Measurements from ENCODE around the gene NPAS1. TPM values are rescaled to one million over a fixed set of nuclear protein-coding genes. Genes with fewer than 3 reads are reported as not detected.

NPAS1 gene
- total and polyA plus RNA-seq, 2 experiments from 2014 or later: 5.6 to 9.8 TPM

GRCh38 chr19:47047272-47047762 lies 27.7 kb downstream of the NPAS1 start:
- H3K79me2 ChIP-seq (replicated peaks; ENCODE audit: insufficient read depth): peaks cover 10% of the 10 kb centered on the region
- H3K4me3 Mint-ChIP-seq: peak overlapping the region; percentile 98
- H3K27me3 Mint-ChIP-seq (ENCODE audit: insufficient read depth, low read depth, poor library complexity): peaks cover 11% of the 10 kb centered on the region
- DNase-seq (ENCODE audit: low spot score) (no peak), ATAC-seq (no peak)
- peak overlapping the region; percentile 92 for H3K27ac Mint-ChIP-seq
- H3K36me3 Mint-ChIP-seq (ENCODE audit: low read depth): peaks cover 3% of the 10 kb centered on the region; the same call in 1 of the 3 replicates
- H3K4me1 ChIP-seq (ENCODE audit: insufficient read depth): peaks cover 17% of the 10 kb centered on the region
- no peaks in the 10 kb centered on the region for H3K36me3 ChIP-seq (ENCODE audit: insufficient read depth)
- 0 out of 2 replicates have a peak, but pooled peaks cover 6% of the 10 kb centered on the region for H3F3A ChIP-seq (replicated peaks; ENCODE audit: low read depth)
- no peaks in the 10 kb centered on the region for H3K9me2 ChIP-seq (ENCODE audit: insufficient read depth)
- H3K27me3 ChIP-seq (ENCODE audit: insufficient read depth): no peaks in the 10 kb centered on the region
- H4K20me1 ChIP-seq (replicated peaks; ENCODE audit: insufficient read depth): peaks cover 6% of the 10 kb centered on the region
- H3K4me1 Mint-ChIP-seq: peaks cover 8% of the 10 kb centered on the region
- H3K4me2 ChIP-seq: peak overlapping the region; percentile 87
- no peak for TF ChIP-seq EZH2 (IDR thresholded peaks at IDR 0.05; ENCODE audit: low read depth, unreplicated experiment)
- TF ChIP-seq JUNB (IDR thresholded peaks at IDR 0.05; ENCODE audit: unreplicated experiment): no peak
- no peak for TF ChIP-seq ZNF462 (CRISPR knock-in tag; IDR thresholded peaks at IDR 0.05)
- TF ChIP-seq CREB1 (CRISPR knock-in tag; IDR thresholded peaks at IDR 0.05; ENCODE audit: low read depth): no peak
- no peak for TF ChIP-seq POLR2AphosphoS5 (IDR thresholded peaks at IDR 0.05; ENCODE audit: low read depth)
- 0 out of 2 replicates have a peak overlapping the region, but pooled peaks have one; percentile 51 for H3K27ac ChIP-seq (ENCODE audit: low read depth)
- no peak overlapping the region for H2AFZ ChIP-seq
- H3K4me3 ChIP-seq: peak overlapping the region; percentile 72
- H3K9me3 Mint-ChIP-seq: no peaks in the 10 kb centered on the region; the same call in 2 of the 3 replicates

Measured in GM23338 (cell line).